Endothelial cell of umbilical vein (primary cell): ENCODE measurements around the gene TRIM47. TPM values are rescaled to one million over a fixed set of nuclear protein-coding genes. Genes with fewer than 3 reads are reported as not detected.

ENCODE experiments used
- BruUV-seq: library from RNA; stranded (reverse); fragments of 400-500 nt; replicated peaks from 2 replicates; lab custom pipeline; 2021; lab: Mats Ljungman, UMichigan
- CTCF ChIA-PET: fragments of 300-600, 350-600 bp; sonication (Branson Sonifier 250); formaldehyde crosslinking; loops from one replicate; lab custom pipeline; 2021; ENCODE audit warnings: antibody characterized with exemption, inconsistent platforms; lab: Charles Lee
- POLR2A ChIA-PET: fragments of 300-600, 350-600 bp; sonication (Branson Sonifier 250); formaldehyde crosslinking; loops from one replicate; lab custom pipeline; 2021; ENCODE audit warnings: antibody characterized with exemption, inconsistent platforms; lab: Charles Lee
- DNase-seq: peaks from one replicate; pipeline ENCODE4 v3.0.0-alpha.2; 2011; ENCODE audit warnings: low read depth, low spot score
- FAIRE-seq: peaks from 2 replicates; lab custom pipeline; 2011; peaks lifted over from hg19 to GRCh38; lab: Jason Lieb, UNC
- H2AFZ ChIP-seq: 2 replicates; pipeline ENCODE4 v1.6.0; 2012; ENCODE audit warnings: low read depth, low read length, control low read depth, inconsistent platforms
- H3K27ac ChIP-seq: 2 replicates; pipeline ENCODE4 v1.5.1; 2011; ENCODE audit warnings: low read depth, mild to moderate bottlenecking, control low read depth, low read length, moderate library complexity; ENCODE audit not compliant: insufficient read depth
- H3K27me3 ChIP-seq, 2 experiments: 2 replicates each; pipeline versions ENCODE4 v1.6.0 to v1.6.1; 2011; ENCODE audit warnings: low read length in 2 of 2, mixed read lengths in 1 of 2; ENCODE audit not compliant: control insufficient read depth in 2 of 2, insufficient read depth in 2 of 2
- H3K36me3 ChIP-seq, 2 experiments: 2 replicates in 1 of 2; 3 replicates in 1 of 2; pipeline ENCODE4 v1.5.1; 2011; ENCODE audit warnings: low read length in 2 of 2, mild to moderate bottlenecking in 1 of 2, moderate library complexity in 1 of 2; ENCODE audit not compliant: control insufficient read depth in 2 of 2, insufficient read depth in 2 of 2; ENCODE audit errors: extremely low read depth in 1 of 2
- H3K4me1 ChIP-seq: 3 replicates; pipeline ENCODE4 v1.5.1; 2011; ENCODE audit warnings: mild to moderate bottlenecking, low read length; ENCODE audit not compliant: control insufficient read depth, insufficient read depth; ENCODE audit errors: extremely low read depth
- H3K4me2 ChIP-seq: 2 replicates; pipeline ENCODE4 v1.6.1; 2011; ENCODE audit warnings: low read length, control low read depth, mixed read lengths; ENCODE audit not compliant: insufficient read depth
- H3K4me3 ChIP-seq, 3 experiments: fragments of 200-600 bp in 1 of 3; sonication (generic), shearing (Covaris generic) in 1 of 3; replicated peaks in 1 of 3; 2 replicates each; pipeline ENCODE4 v1.5.1; 2011 to 2016; ENCODE audit warnings: control low read depth in 3 of 3, low read length in 3 of 3, mild to moderate bottlenecking in 2 of 3, inconsistent platforms in 1 of 3, low read depth in 1 of 3, moderate library complexity in 1 of 3; ENCODE audit not compliant: insufficient read depth in 1 of 3
- H3K79me2 ChIP-seq: 2 replicates; pipeline ENCODE4 v1.6.0; 2012; ENCODE audit warnings: low read length, inconsistent platforms; ENCODE audit not compliant: control insufficient read depth, insufficient read depth
- H3K9ac ChIP-seq: replicated peaks from 2 replicates; pipeline ENCODE3; 2011; ENCODE audit warnings: low read length, control low read depth; ENCODE audit not compliant: insufficient read depth; ENCODE audit errors: extremely low read depth
- H3K9me1 ChIP-seq: replicated peaks from 3 replicates; pipeline ENCODE4 v1.6.0; 2011; ENCODE audit warnings: mild to moderate bottlenecking, low read length; ENCODE audit not compliant: control insufficient read depth, insufficient read depth; ENCODE audit errors: extremely low read depth
- H3K9me3 ChIP-seq: replicated peaks from 2 replicates; pipeline ENCODE4 v1.5.1; 2012; ENCODE audit warnings: low read length, inconsistent platforms; ENCODE audit not compliant: control insufficient read depth, insufficient read depth
- H4K20me1 ChIP-seq: replicated peaks from 2 replicates; pipeline ENCODE3; 2011; ENCODE audit warnings: mild to moderate bottlenecking, low read length; ENCODE audit not compliant: control insufficient read depth, insufficient read depth; ENCODE audit errors: extremely low read depth
- CTCF ChIP-seq, 2 donors: IDR thresholded peaks; 1 replicate in 1 of 2; 2 replicates in 1 of 2; pipeline ENCODE4 v1.5.1; 2011; ENCODE audit warnings: low read length in 2 of 2, mild to moderate bottlenecking in 2 of 2, moderate library complexity in 2 of 2, control low read depth in 1 of 2, inconsistent platforms in 1 of 2, low read depth in 1 of 2; ENCODE audit not compliant: insufficient read depth in 1 of 2; ENCODE audit errors: extremely low read depth in 1 of 2
- EZH2 ChIP-seq: IDR thresholded peaks from 2 replicates; pipeline ENCODE4 v1.6.1; 2012; ENCODE audit warnings: borderline replicate concordance, low read depth, mild to moderate bottlenecking, moderate library complexity, low read length, inconsistent platforms; ENCODE audit not compliant: severe bottlenecking
- FOS ChIP-seq: IDR thresholded peaks from 2 replicates; pipeline ENCODE4 v1.6.1; 2011; ENCODE audit warnings: mild to moderate bottlenecking, low read length, moderate library complexity, borderline replicate concordance; ENCODE audit not compliant: insufficient read depth
- GATA2 ChIP-seq: IDR thresholded peaks from 2 replicates; pipeline ENCODE4 v1.7.0; 2011; ENCODE audit warnings: low read depth, mild to moderate bottlenecking, moderate library complexity, mixed read lengths, low read length; ENCODE audit not compliant: insufficient read length, insufficient read depth
- JUN ChIP-seq: IDR thresholded peaks from 2 replicates; pipeline ENCODE4 v1.6.1; 2011; ENCODE audit warnings: borderline replicate concordance, low read depth; ENCODE audit not compliant: insufficient read length, insufficient read depth
- MAX ChIP-seq: IDR thresholded peaks from 2 replicates; pipeline ENCODE4 v1.6.1; 2011; ENCODE audit not compliant: insufficient read depth, insufficient read length
- MYC ChIP-seq: IDR thresholded peaks from one replicate; pipeline ENCODE4 v1.6.1; 2011; ENCODE audit warnings: mild to moderate bottlenecking, low read depth, low read length
- POLR2A ChIP-seq: IDR thresholded peaks from 2 replicates; pipeline ENCODE4 v1.6.1; 2012; ENCODE audit warnings: low read depth, mild to moderate bottlenecking, control low read depth, low read length
- POLR2AphosphoS5 ChIP-seq: IDR thresholded peaks from 2 replicates; pipeline ENCODE4 v1.6.1; 2012; ENCODE audit warnings: low read depth, mild to moderate bottlenecking, control low read depth, low read length, moderate library complexity; ENCODE audit not compliant: insufficient read depth
- dilution Hi-C: fragments of 300-500 bp; cut with MboI; formaldehyde crosslinking; loops from one replicate; pipeline ENCODE4 v1.15.0; 2019; ENCODE audit warnings: low sequenced_read_pairs; ENCODE audit not compliant: extremely low pct_ligation_motif_present
- intact Hi-C: fragments of 100-400 bp; cut with micrococcal nuclease; formaldehyde crosslinking; loops from one replicate; pipeline ENCODE4 v1.10.0; 2022
- polyA plus RNA-seq, 4 experiments: library from polyadenylated mRNA; depleted of rRNA in 3 of 4; stranded (reverse) in 3 of 4; unstranded in 1 of 4; fragments of >200 nt; gene quantifications; 2 replicates each; pipeline versions ENCODE4 v1.2.1 to v1.2.3, GENCODE V29; 2011 to 2012; ENCODE audit warnings: missing spikeins in 1 of 4
- total RNA-seq: library from RNA; stranded (reverse); gene quantifications from 2 replicates; pipeline ENCODE4 v1.2.3, GENCODE V29; 2021

Gene TRIM47
- total and polyA plus RNA-seq, 2 donors (not counting 3 experiments of a cell fraction or from before 2014, with no cell fraction given): 67.7 to 75.1 TPM

- peaks cover 3 to 37% of the 10 kb centered on the region in 2 experiments for H3K36me3 ChIP-seq
- H3K9me3 ChIP-seq: no peaks in the 10 kb centered on the region
- H4K20me1 ChIP-seq: no peaks in the 10 kb centered on the region
- no peak for TF ChIP-seq POLR2A
- no peak for TF ChIP-seq CTCF (IDR thresholded peaks at IDR 0.05; ENCODE audit: extremely low read depth in 1 of 2, insufficient read depth in 1 of 2, low read depth in 1 of 2, low read length in 2 of 2)
- TF ChIP-seq MYC: no peak
- no peak for TF ChIP-seq JUN
- no peak for TF ChIP-seq FOS
- TF ChIP-seq MAX: no peak
- TF ChIP-seq POLR2AphosphoS5: no peak
- TF ChIP-seq GATA2: no peak
- TF ChIP-seq EZH2: no peak
- intact Hi-C loops: no loop called here
- no peak overlapping the region for H3K27ac ChIP-seq
- no peak overlapping the region for H3K4me2 ChIP-seq
- no peaks in the 10 kb centered on the region for H3K27me3 ChIP-seq
- FAIRE-seq: no peak
- no peak for DNase-seq
- no peaks in the 10 kb centered on the region for H3K9me1 ChIP-seq
- no peaks in the 10 kb centered on the region for H3K79me2 ChIP-seq
- dilution Hi-C loops: no loop called here
- POLR2A ChIA-PET: interaction anchor here (1.3 kb wide), 1 partner anchor 67 kb away, joined by 7 read pairs; no protein-coding TSS in a partner anchor
- peaks cover 39% of the 10 kb centered on the region for H3K4me1 ChIP-seq
- H2AFZ ChIP-seq: no peak overlapping the region
- CTCF ChIA-PET: interaction anchor here (1.0 to 6.8 kb wide), 10 partner anchors 9 to 82 kb away, joined by 3 to 53 read pairs (median 7); partner anchors contain the start of genes GALK1, TRIM47 and WBP2
- H3K4me3 ChIP-seq: no peak overlapping the region
- no peak overlapping the region for H3K9ac ChIP-seq
- BruUV-seq: no TSS peak
Observed at GRCh38 chr17:75846692-75847613, 31.4 kb downstream of the TRIM47 start.
